Endodermal cell (in vitro differentiated cells): ENCODE results near the gene PMM1. TPM values are rescaled to one million over a fixed set of nuclear protein-coding genes. Genes with fewer than 3 reads are reported as not detected.

ENCODE experiments used
- DNase-seq: peaks from one replicate; pipeline ENCODE4 v3.0.0-alpha.2; 2017
- H3K27ac ChIP-seq: 2 replicates; pipeline ENCODE4 v1.5.1; 2013; ENCODE audit warnings: mild to moderate bottlenecking, low read depth, low read length, moderate library complexity
- H3K27me3 ChIP-seq: 2 replicates; pipeline ENCODE4 v1.6.1; 2013; ENCODE audit warnings: mild to moderate bottlenecking, low read length, moderate library complexity; ENCODE audit not compliant: insufficient read depth, control insufficient read depth, poor library complexity, severe bottlenecking
- H3K36me3 ChIP-seq: 2 replicates; pipeline ENCODE4 v1.7.0; 2013; ENCODE audit warnings: mild to moderate bottlenecking, low read length, moderate library complexity; ENCODE audit not compliant: control insufficient read depth, insufficient read depth
- H3K4me1 ChIP-seq: one replicate; pipeline ENCODE4 v1.7.0; 2013; ENCODE audit warnings: low read length; ENCODE audit not compliant: control insufficient read depth, insufficient read depth
- H3K4me3 ChIP-seq: 2 replicates; pipeline ENCODE4 v1.5.1; 2013; ENCODE audit warnings: mild to moderate bottlenecking, low read length, moderate library complexity
- H3K9ac ChIP-seq: 2 replicates; pipeline ENCODE4 v1.6.1; 2013; ENCODE audit warnings: mild to moderate bottlenecking, low read length, moderate library complexity; ENCODE audit not compliant: poor library complexity, severe bottlenecking; ENCODE audit errors: extremely low read depth
- H3K9me3 ChIP-seq: 2 replicates; pipeline ENCODE4 v1.6.1; 2013; ENCODE audit warnings: mild to moderate bottlenecking, low read length, moderate library complexity; ENCODE audit not compliant: control insufficient read depth
- H3K27ac Mint-ChIP-seq: 2 replicates; pipeline ENCODE4 v1.8.0; 2020; ENCODE audit warnings: mixed read lengths
- H3K27me3 Mint-ChIP-seq: 2 replicates; pipeline ENCODE4 v1.8.0; 2021; ENCODE audit warnings: mild to moderate bottlenecking, mixed read lengths; ENCODE audit not compliant: insufficient read depth
- H3K36me3 Mint-ChIP-seq: 2 replicates; pipeline ENCODE4 v1.8.0; 2020; ENCODE audit warnings: low read depth, mixed read lengths
- H3K4me1 Mint-ChIP-seq: 2 replicates; pipeline ENCODE4 v1.8.0; 2020; ENCODE audit warnings: mixed read lengths
- H3K4me3 Mint-ChIP-seq: 2 replicates; pipeline ENCODE4 v1.8.0; 2020; ENCODE audit warnings: mild to moderate bottlenecking, moderate library complexity, mixed read lengths
- H3K9me3 Mint-ChIP-seq: 2 replicates; pipeline ENCODE4 v1.8.0; 2020; ENCODE audit warnings: mild to moderate bottlenecking, mixed read lengths
- WGBS, 2 experiments: methylation state at CpG; one replicate each; pipeline versions ENCODE4 v1.1.5 to v1.1.7; 2013; ENCODE audit warnings: missing lambda C conversion rate in 2 of 2, mixed read lengths in 1 of 2; ENCODE audit not compliant: insufficient coverage in 1 of 2, insufficient read length in 1 of 2; 5-methylcytosine and 5-hydroxymethylcytosine counted together
- total RNA-seq, 2 donors: library from RNA; stranded (reverse); fragmentation: NEBNext Ultra II Directional in 1 of 2; extraction: Animal tissue kit (Norgen Biotek cat#: 25700) in 1 of 2; gene quantifications; 2 replicates in 1 of 2; 3 replicates in 1 of 2; pipeline ENCODE4 v1.2.1, GENCODE V29; 2021
- TF ChIP-seq, protein P1 (sequence below): fragments of 200-600 bp; sonication (generic); conservative IDR thresholded peaks from 2 replicates; pipeline ENCODE4 v1.5.0; 2021; ENCODE audit warnings: antibody characterized with exemption, mild to moderate bottlenecking

The PMM1 gene
- total RNA-seq, 2 donors from 2014 or later, result 19.0 to 32.3 TPM

DNA sequence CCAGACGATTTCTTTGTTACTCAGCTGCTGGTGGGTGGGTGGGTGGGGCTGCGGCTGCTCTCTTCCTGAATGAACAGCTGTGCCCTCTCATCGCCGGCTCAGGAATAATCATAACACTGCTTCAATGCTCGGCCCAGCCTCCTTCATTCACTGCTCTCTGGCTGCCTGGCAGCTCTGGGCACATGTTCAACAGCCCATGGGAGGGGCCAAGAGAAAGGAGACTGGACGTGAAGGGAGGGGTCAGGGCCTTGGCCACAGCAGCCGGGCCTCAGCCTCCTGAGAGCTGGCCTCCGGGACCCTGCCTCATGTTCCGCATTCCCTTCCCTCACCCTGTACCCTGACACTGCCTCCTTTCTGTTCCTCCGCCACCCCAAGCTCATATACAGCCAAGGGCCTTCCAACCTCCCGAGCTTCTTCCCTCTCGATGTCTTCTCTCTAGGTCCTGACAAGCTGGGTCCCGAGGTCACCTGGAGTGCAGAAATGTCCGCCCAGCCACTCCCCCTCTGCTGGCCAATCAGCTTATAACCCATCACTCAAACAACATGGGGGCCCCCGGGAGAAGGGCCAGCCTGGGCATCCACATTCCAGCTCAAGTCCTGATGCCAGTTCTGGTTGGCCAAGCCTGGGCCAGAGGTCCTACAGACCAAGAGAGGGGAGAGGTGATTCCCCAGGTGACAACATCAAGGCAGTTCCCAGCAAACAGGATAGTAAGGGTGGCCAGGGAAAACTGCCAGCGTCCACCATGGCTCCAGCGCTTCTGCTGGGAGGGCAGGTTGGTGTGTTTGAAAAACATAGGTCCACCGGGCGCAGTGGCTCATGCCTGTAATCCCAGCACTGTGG is 32.0 kb downstream of the PMM1 start:
- no peaks in the 10 kb centered on the region for H3K36me3 ChIP-seq
- H3K27me3 ChIP-seq, result no peaks in the 10 kb centered on the region
- Mint-ChIP-seq H3K27ac (peak overlapping the region; percentile 62), H3K27me3 (no peaks in the 10 kb centered on the region), H3K4me3 (no peak overlapping the region), H3K9me3 (no peaks in the 10 kb centered on the region), H3K36me3 (no peaks in the 10 kb centered on the region), H3K4me1 (peaks cover 29% of the 10 kb centered on the region)
- peak; percentile 73 for DNase-seq
- no peaks in the 10 kb centered on the region for H3K9me3 ChIP-seq
- no peak overlapping the region for H3K9ac ChIP-seq
- TF ChIP-seq, protein P1, sequence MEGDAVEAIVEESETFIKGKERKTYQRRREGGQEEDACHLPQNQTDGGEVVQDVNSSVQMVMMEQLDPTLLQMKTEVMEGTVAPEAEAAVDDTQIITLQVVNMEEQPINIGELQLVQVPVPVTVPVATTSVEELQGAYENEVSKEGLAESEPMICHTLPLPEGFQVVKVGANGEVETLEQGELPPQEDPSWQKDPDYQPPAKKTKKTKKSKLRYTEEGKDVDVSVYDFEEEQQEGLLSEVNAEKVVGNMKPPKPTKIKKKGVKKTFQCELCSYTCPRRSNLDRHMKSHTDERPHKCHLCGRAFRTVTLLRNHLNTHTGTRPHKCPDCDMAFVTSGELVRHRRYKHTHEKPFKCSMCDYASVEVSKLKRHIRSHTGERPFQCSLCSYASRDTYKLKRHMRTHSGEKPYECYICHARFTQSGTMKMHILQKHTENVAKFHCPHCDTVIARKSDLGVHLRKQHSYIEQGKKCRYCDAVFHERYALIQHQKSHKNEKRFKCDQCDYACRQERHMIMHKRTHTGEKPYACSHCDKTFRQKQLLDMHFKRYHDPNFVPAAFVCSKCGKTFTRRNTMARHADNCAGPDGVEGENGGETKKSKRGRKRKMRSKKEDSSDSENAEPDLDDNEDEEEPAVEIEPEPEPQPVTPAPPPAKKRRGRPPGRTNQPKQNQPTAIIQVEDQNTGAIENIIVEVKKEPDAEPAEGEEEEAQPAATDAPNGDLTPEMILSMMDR, result no peak
- peaks cover 3% of the 10 kb centered on the region for H3K4me1 ChIP-seq
- no peak overlapping the region for H3K4me3 ChIP-seq
- peak overlapping the region; percentile 96 for H3K27ac ChIP-seq
- WGBS, 2 experiments, result 85 to 87% methylated on average over 13 to 19 of the region's 19 CpGs

DNA sequence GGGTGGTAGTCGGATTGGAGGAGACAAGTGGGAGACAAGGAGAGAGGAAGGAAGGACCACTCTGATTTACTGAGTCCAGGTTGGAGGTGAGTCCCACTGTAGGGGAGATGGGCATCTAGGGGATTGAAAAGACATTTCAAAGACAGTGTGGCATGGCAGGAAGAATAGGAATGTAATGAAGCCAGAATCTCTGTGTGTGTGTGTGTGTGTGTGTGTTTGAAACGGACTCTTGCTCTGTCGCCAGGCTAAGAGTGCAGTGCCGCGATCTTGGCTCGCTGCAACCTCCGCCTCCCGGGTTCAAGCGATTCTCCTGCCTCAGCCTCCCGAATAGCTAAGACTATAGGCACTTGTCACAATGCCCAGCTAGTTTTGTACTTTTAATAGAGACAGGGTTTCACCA is 33.1 kb downstream of the PMM1 start:
- Histone ChIP-seq H3K4me1 (peaks cover 3% of the 10 kb centered on the region), H3K36me3 (no peaks in the 10 kb centered on the region), H3K4me3 (no peak overlapping the region), H3K9ac (no peak overlapping the region), H3K27ac (peak overlapping the region; percentile 96), H3K27me3 (no peaks in the 10 kb centered on the region), H3K9me3 (no peaks in the 10 kb centered on the region)
- H3K36me3 Mint-ChIP-seq, result no peaks in the 10 kb centered on the region
- no peak overlapping the region for H3K4me3 Mint-ChIP-seq
- H3K27ac Mint-ChIP-seq, result no peak overlapping the region
- DNase-seq, result no peak
- H3K9me3 Mint-ChIP-seq, result no peaks in the 10 kb centered on the region
- no peaks in the 10 kb centered on the region for H3K27me3 Mint-ChIP-seq
- 93 to 94% methylated on average over 6 to 10 of the region's 10 CpGs for WGBS, 2 experiments
- H3K4me1 Mint-ChIP-seq, result peaks cover 21% of the 10 kb centered on the region
- TF ChIP-seq, protein P1, result no peak

DNA sequence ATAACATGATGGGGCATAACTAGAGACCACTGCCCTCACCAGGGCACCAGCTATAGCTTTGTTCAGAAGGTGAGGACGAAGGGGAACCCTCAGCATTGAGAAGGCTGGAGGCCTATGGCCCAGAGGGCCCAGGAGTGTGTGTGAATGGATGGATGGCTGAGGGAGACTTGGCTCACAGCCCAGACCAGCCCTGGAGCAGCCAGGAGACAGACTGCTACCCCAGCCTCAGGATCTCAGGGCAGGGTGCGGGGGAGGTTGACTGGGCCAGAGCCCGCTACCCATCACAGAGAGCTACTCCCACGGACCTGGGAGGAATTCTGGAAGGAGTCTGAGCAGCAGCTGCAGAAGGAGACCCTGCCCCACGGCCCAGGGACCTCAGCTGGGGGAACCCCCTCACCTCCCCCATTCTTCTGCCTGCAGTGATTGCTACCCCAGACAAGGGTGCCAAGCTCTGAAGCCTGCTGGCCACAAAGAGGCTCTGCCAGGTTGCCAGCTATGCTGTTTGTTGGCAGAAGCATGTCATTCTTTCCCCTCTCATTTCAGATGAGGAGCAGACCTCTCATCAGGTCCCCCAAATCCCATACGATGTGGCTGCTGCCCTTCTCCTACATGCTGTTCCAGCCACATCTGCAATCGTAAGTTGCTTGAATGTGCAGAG is 34.2 kb downstream of the PMM1 start:
- no peaks in the 10 kb centered on the region for H3K36me3 ChIP-seq
- peaks cover 10% of the 10 kb centered on the region for H3K4me1 Mint-ChIP-seq
- H3K9me3 Mint-ChIP-seq, result no peaks in the 10 kb centered on the region
- H3K4me3 ChIP-seq, result no peak overlapping the region
- no peak overlapping the region for H3K27ac ChIP-seq
- no peaks in the 10 kb centered on the region for H3K27me3 Mint-ChIP-seq
- no peaks in the 10 kb centered on the region for H3K4me1 ChIP-seq
- WGBS, 2 experiments, result 85 to 91% methylated on average over 5 to 7 of the region's 7 CpGs
- no peak for DNase-seq
- no peaks in the 10 kb centered on the region for H3K9me3 ChIP-seq
- H3K36me3 Mint-ChIP-seq, result no peaks in the 10 kb centered on the region
- H3K9ac ChIP-seq, result no peak overlapping the region
- H3K4me3 Mint-ChIP-seq, result no peak overlapping the region
- no peak overlapping the region for H3K27ac Mint-ChIP-seq
- H3K27me3 ChIP-seq, result no peaks in the 10 kb centered on the region
- TF ChIP-seq, protein P1, result no peak
